ENCODE data around the gene ZNF581.

- TF ChIP-seq, protein P1, sequence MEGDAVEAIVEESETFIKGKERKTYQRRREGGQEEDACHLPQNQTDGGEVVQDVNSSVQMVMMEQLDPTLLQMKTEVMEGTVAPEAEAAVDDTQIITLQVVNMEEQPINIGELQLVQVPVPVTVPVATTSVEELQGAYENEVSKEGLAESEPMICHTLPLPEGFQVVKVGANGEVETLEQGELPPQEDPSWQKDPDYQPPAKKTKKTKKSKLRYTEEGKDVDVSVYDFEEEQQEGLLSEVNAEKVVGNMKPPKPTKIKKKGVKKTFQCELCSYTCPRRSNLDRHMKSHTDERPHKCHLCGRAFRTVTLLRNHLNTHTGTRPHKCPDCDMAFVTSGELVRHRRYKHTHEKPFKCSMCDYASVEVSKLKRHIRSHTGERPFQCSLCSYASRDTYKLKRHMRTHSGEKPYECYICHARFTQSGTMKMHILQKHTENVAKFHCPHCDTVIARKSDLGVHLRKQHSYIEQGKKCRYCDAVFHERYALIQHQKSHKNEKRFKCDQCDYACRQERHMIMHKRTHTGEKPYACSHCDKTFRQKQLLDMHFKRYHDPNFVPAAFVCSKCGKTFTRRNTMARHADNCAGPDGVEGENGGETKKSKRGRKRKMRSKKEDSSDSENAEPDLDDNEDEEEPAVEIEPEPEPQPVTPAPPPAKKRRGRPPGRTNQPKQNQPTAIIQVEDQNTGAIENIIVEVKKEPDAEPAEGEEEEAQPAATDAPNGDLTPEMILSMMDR (IDR thresholded peaks at IDR 0.05; ENCODE audit: low read length), result no peak
- no peak for TF ChIP-seq EZH2 (IDR thresholded peaks at IDR 0.05; ENCODE audit: borderline replicate concordance, low read length)
Observed at GRCh38 chr19:55600662-55601028, 42.8 kb upstream of the ZNF581 start.
